ENCODE measurements around the gene POLR3G. TPM values are rescaled to one million over a fixed set of nuclear protein-coding genes. Genes with fewer than 3 reads are reported as not detected.

POLR3G gene
- total RNA-seq, 1 donor from 2014 or later: 5.4 TPM

- H3K4me1 ChIP-seq: no peaks in the 10 kb centered on the region
- no peaks in the 10 kb centered on the region for H3K9me3 ChIP-seq
- intact Hi-C loops (cut with DNase I): no loop called here
- no peaks in the 10 kb centered on the region for H3K27me3 ChIP-seq
- TF ChIP-seq POLR2AphosphoS5 (IDR thresholded peaks at IDR 0.05; ENCODE audit: insufficient read depth in 1 of 2, low read depth in 1 of 2) (no peak), CTCF (IDR thresholded peaks at IDR 0.05) (no peak), POLR2A (IDR thresholded peaks at IDR 0.05) (no peak)
- H3K27ac ChIP-seq: no peak overlapping the region
- no peak overlapping the region for H3K4me3 ChIP-seq
- no peak for DNase-seq (ENCODE audit: extremely low spot score in 2 of 2)
- H3K36me3 ChIP-seq: no peaks in the 10 kb centered on the region
These were observed 71.7 kb downstream of the POLR3G start for GRCh38 chr5:90546216-90546837.

- H3K27me3 ChIP-seq: no peaks in the 10 kb centered on the region
- intact Hi-C loops (cut with DNase I): no loop called here
- no peak for DNase-seq (ENCODE audit: extremely low spot score in 2 of 2)
- TF ChIP-seq CTCF (IDR thresholded peaks at IDR 0.05): no peak
- TF ChIP-seq POLR2A (IDR thresholded peaks at IDR 0.05): no peak
- TF ChIP-seq POLR2AphosphoS5 (IDR thresholded peaks at IDR 0.05; ENCODE audit: insufficient read depth in 1 of 2, low read depth in 1 of 2): no peak
- no peaks in the 10 kb centered on the region for H3K4me1 ChIP-seq
- no peaks in the 10 kb centered on the region for H3K36me3 ChIP-seq
- H3K27ac ChIP-seq: no peak overlapping the region
- H3K9me3 ChIP-seq: no peaks in the 10 kb centered on the region
- no peak overlapping the region for H3K4me3 ChIP-seq
These were observed 72.4 kb downstream of the POLR3G start for GRCh38 chr5:90547072-90547536.

GRCh38 chr5:90548069-90548593 is 73.5 kb downstream of the POLR3G start:
- no peaks in the 10 kb centered on the region for H3K4me1 ChIP-seq
- no peaks in the 10 kb centered on the region for H3K9me3 ChIP-seq
- H3K27ac ChIP-seq: no peak overlapping the region
- H3K27me3 ChIP-seq: no peaks in the 10 kb centered on the region
- intact Hi-C loops (cut with DNase I): no loop called here
- H3K4me3 ChIP-seq: no peak overlapping the region
- no peak for DNase-seq (ENCODE audit: extremely low spot score in 2 of 2)
- no peak for TF ChIP-seq CTCF (IDR thresholded peaks at IDR 0.05)
- no peak for TF ChIP-seq POLR2A (IDR thresholded peaks at IDR 0.05)
- no peak for TF ChIP-seq POLR2AphosphoS5 (IDR thresholded peaks at IDR 0.05; ENCODE audit: insufficient read depth in 1 of 2, low read depth in 1 of 2)
- no peaks in the 10 kb centered on the region for H3K36me3 ChIP-seq

- TF ChIP-seq POLR2A (IDR thresholded peaks at IDR 0.05) (no peak), CTCF (IDR thresholded peaks at IDR 0.05) (no peak), POLR2AphosphoS5 (IDR thresholded peaks at IDR 0.05; ENCODE audit: insufficient read depth in 1 of 2, low read depth in 1 of 2) (no peak)
- H3K36me3 ChIP-seq: no peaks in the 10 kb centered on the region
These were observed 74.6 kb downstream of the POLR3G start for GRCh38 chr5:90549223-90549622.

GRCh38 chr5:90549729-90550275 is 75.1 kb downstream of the POLR3G start:
- Histone ChIP-seq H3K27ac (no peak overlapping the region), H3K4me1 (no peaks in the 10 kb centered on the region), H3K27me3 (no peaks in the 10 kb centered on the region), H3K9me3 (no peaks in the 10 kb centered on the region), H3K36me3 (no peaks in the 10 kb centered on the region), H3K4me3 (no peak overlapping the region)
- DNase-seq (ENCODE audit: extremely low spot score in 2 of 2): no peak
- intact Hi-C loops (cut with DNase I): no loop called here
- TF ChIP-seq POLR2AphosphoS5 (IDR thresholded peaks at IDR 0.05; ENCODE audit: insufficient read depth in 1 of 2, low read depth in 1 of 2): no peak
- TF ChIP-seq CTCF (IDR thresholded peaks at IDR 0.05): no peak
- no peak for TF ChIP-seq POLR2A (IDR thresholded peaks at IDR 0.05)

More at GRCh38 chr5:90549223-90549622, 74.6 kb downstream of the POLR3G start:
- Histone ChIP-seq H3K4me1 (no peaks in the 10 kb centered on the region), H3K9me3 (no peaks in the 10 kb centered on the region), H3K4me3 (no peak overlapping the region), H3K27ac (no peak overlapping the region), H3K27me3 (no peaks in the 10 kb centered on the region)
- DNase-seq (ENCODE audit: extremely low spot score in 2 of 2): no peak
- intact Hi-C loops (cut with DNase I): no loop called here

All from vagina (tissue), 2 donors.